Body of pancreas (tissue), 4 donors: ENCODE data around the gene INSIG2. TPM values are rescaled to one million over a fixed set of nuclear protein-coding genes. Genes with fewer than 3 reads are reported as not detected.

ENCODE experiments used
- ATAC-seq: fragments of 150-250 bp; one replicate; pipeline ENCODE4 v1.9.1; 2016
- DNase-seq, 4 donors: peaks; one replicate each; pipeline ENCODE4 v3.0.0-alpha.2; 2019
- H3K27ac ChIP-seq, 4 donors: fragments of 200-600 bp; sonication (generic); 1 replicate in 3 of 4; 2 replicates in 1 of 4; pipeline versions ENCODE4 v1.5.1 to v1.6.1; 2016 to 2019; ENCODE audit warnings: mild to moderate bottlenecking in 1 of 4, mixed read lengths in 1 of 4, moderate library complexity in 1 of 4
- H3K27me3 ChIP-seq, 2 donors: fragments of 200-600 bp; sonication (generic); one replicate each; pipeline ENCODE4 v1.6.0; 2016; ENCODE audit warnings: mild to moderate bottlenecking in 1 of 2
- H3K36me3 ChIP-seq, 2 donors: fragments of 200-600 bp; sonication (generic); replicated peaks in 1 of 2; 2 replicates each; pipeline ENCODE4 v1.5.1; 2016; ENCODE audit warnings: low read depth in 2 of 2; ENCODE audit not compliant: insufficient read depth in 1 of 2
- H3K4me1 ChIP-seq: fragments of 200-600 bp; sonication (generic); one replicate; pipeline ENCODE4 v1.6.0; 2016
- H3K4me3 ChIP-seq, 2 donors: fragments of 200-600 bp; sonication (generic); 1 replicate in 1 of 2; 2 replicates in 1 of 2; pipeline ENCODE4 v1.5.1; 2016 to 2019
- H3K9me3 ChIP-seq, 3 donors: fragments of 200-600 bp; sonication (generic); 1 replicate in 2 of 3; 2 replicates in 1 of 3; pipeline ENCODE4 v1.5.1; 2016
- POLR2A ChIP-seq, 3 donors: fragments of 450-650 bp; IDR thresholded peaks; one replicate each; pipeline ENCODE4 v1.6.1; 2016; ENCODE audit warnings: antibody characterized with exemption in 3 of 3, mild to moderate bottlenecking in 2 of 3
- WGBS, 2 donors: methylation state at CpG; one replicate each; pipeline ENCODE4 v1.1.5; 2017; 5-methylcytosine and 5-hydroxymethylcytosine counted together
- intact Hi-C: fragments of 100-400 bp; cut with DNase I; formaldehyde crosslinking; loops from one replicate; pipeline ENCODE4 v1.15.1; 2023
- total RNA-seq, 2 donors: library from RNA; depleted of rRNA; stranded (reverse); fragments of >200 nt; gene quantifications; one replicate each; pipeline ENCODE4 v1.1.0, GENCODE V29; 2016
- TF ChIP-seq, protein P1 (sequence below), 7 experiments: fragments of 450-650 bp in 4 of 7; fragments of 200-600 bp in 3 of 7; sonication (generic) in 3 of 7; IDR thresholded peaks; one replicate each; pipeline ENCODE4 v1.5.1; 2016 to 2019; ENCODE audit warnings: antibody characterized with exemption in 7 of 7

The INSIG2 gene
- total RNA-seq, 2 donors from 2014 or later: 3.6 to 25.4 TPM

DNA sequence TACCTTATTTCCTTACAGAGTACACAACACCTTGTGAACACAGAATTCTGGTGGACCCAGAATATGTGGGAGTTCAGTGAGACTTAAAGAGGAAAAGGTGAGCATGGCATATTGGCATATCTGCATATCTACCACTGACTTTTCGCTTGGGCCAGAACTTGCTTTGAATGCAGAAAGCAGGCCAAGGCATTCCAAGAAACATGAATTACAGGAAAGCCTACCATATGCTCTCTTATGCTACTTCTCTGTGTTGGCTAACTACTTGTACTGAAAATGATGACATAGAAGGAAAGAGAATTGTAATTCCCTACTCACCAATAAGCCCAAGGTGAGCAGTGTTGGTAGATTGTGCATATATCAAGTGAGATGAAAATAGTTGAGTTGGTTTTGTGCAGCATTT lies 43.0 kb upstream of the INSIG2 start:
- intact Hi-C loops: no loop called here

GRCh38 chr2:118046634-118047210 lies 41.5 kb upstream of the INSIG2 start:
- no peaks in the 10 kb centered on the region for H3K36me3 ChIP-seq
- H3K27ac ChIP-seq: peak overlapping the region in 1 of 4 donors; percentile 49
- TF ChIP-seq, protein P1, sequence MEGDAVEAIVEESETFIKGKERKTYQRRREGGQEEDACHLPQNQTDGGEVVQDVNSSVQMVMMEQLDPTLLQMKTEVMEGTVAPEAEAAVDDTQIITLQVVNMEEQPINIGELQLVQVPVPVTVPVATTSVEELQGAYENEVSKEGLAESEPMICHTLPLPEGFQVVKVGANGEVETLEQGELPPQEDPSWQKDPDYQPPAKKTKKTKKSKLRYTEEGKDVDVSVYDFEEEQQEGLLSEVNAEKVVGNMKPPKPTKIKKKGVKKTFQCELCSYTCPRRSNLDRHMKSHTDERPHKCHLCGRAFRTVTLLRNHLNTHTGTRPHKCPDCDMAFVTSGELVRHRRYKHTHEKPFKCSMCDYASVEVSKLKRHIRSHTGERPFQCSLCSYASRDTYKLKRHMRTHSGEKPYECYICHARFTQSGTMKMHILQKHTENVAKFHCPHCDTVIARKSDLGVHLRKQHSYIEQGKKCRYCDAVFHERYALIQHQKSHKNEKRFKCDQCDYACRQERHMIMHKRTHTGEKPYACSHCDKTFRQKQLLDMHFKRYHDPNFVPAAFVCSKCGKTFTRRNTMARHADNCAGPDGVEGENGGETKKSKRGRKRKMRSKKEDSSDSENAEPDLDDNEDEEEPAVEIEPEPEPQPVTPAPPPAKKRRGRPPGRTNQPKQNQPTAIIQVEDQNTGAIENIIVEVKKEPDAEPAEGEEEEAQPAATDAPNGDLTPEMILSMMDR (IDR thresholded peaks at IDR 0.05): peak in 6 of 7 experiments; percentile 40 to 79 (median 74)
- no peak for TF ChIP-seq POLR2A (IDR thresholded peaks at IDR 0.05)
- no peak overlapping the region for H3K4me3 ChIP-seq
- WGBS, 2 donors: 3% methylated on average over 4 of the region's 4 CpGs
- peak; percentile 80 for ATAC-seq
- H3K27me3 ChIP-seq: no peaks in the 10 kb centered on the region
- peaks cover 20% of the 10 kb centered on the region for H3K4me1 ChIP-seq
- no peak for DNase-seq
- H3K9me3 ChIP-seq: no peaks in the 10 kb centered on the region
- intact Hi-C loops: no loop called here

More for the DNA sequence above, 43.0 kb upstream of the INSIG2 start:
- TF ChIP-seq, protein P1 (IDR thresholded peaks at IDR 0.05): no peak
- no peak for TF ChIP-seq POLR2A (IDR thresholded peaks at IDR 0.05)
- no peak overlapping the region for H3K27ac ChIP-seq
- WGBS, 2 donors: 83 to 95% methylated on average over 1 of the region's 1 CpG
- ATAC-seq (no peak), DNase-seq (no peak)
- peaks cover 20% of the 10 kb centered on the region for H3K4me1 ChIP-seq
- no peaks in the 10 kb centered on the region for H3K27me3 ChIP-seq
- no peaks in the 10 kb centered on the region for H3K9me3 ChIP-seq
- no peaks in the 10 kb centered on the region for H3K36me3 ChIP-seq
- H3K4me3 ChIP-seq: no peak overlapping the region

- peaks cover 20% of the 10 kb centered on the region for H3K4me1 ChIP-seq
- TF ChIP-seq, protein P1 (IDR thresholded peaks at IDR 0.05): peak in 1 of 7 experiments; percentile 13
- no peak for TF ChIP-seq POLR2A (IDR thresholded peaks at IDR 0.05)
- no peak overlapping the region for H3K4me3 ChIP-seq
- 34 to 36% methylated on average over 3 of the region's 3 CpGs for WGBS, 2 donors
- ATAC-seq (peak; percentile 87), DNase-seq (no peak)
- intact Hi-C loops: no loop called here
- no peaks in the 10 kb centered on the region for H3K9me3 ChIP-seq
- peak overlapping the region in 1 of 4 donors; percentile 49 for H3K27ac ChIP-seq
- H3K27me3 ChIP-seq: no peaks in the 10 kb centered on the region
- H3K36me3 ChIP-seq: no peaks in the 10 kb centered on the region
These were observed 40.9 kb upstream of the INSIG2 start for GRCh38 chr2:118047380-118047826.

DNA sequence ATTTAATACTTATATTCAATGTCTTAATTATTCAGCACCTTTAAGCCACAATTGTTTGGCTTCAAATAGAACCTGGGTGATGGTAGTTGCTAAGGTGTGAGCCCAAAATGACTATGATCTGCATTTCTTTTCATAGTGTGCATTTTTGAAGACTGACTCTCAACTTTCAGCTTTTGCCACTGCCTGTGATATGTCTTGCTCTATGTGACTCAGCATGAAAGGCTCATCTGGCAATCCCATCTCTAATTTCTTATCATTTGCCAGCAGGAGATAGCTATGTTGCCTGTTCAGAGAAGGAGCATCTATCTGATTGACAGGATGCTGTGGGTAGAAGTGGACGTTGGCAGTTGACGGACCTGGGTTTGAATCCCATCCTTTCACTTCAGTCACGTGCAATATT lies 39.9 kb upstream of the INSIG2 start:
- DNase-seq (no peak), ATAC-seq (no peak)
- Histone ChIP-seq H3K27ac (no peak overlapping the region), H3K9me3 (no peaks in the 10 kb centered on the region), H3K27me3 (no peaks in the 10 kb centered on the region), H3K4me1 (peaks cover 20% of the 10 kb centered on the region), H3K36me3 (no peaks in the 10 kb centered on the region), H3K4me3 (no peak overlapping the region)
- TF ChIP-seq, protein P1 (IDR thresholded peaks at IDR 0.05): no peak
- TF ChIP-seq POLR2A (IDR thresholded peaks at IDR 0.05): no peak
- intact Hi-C loops: no loop called here
- 90 to 92% methylated on average over 3 of the region's 3 CpGs for WGBS, 2 donors
